Pancreas (tissue), 10 donors: ENCODE data around the gene PGAP3. TPM values are rescaled to one million over a fixed set of nuclear protein-coding genes. Genes with fewer than 3 reads are reported as not detected.

Source experiments
- ATAC-seq, 4 donors: fragments of 200-7000 bp; cut with Tn5 transposase; one replicate each; pipeline versions ENCODE4 v1.8.0 to v1.9.1; 2020; ENCODE audit warnings: mild to moderate bottlenecking in 4 of 4, moderate library complexity in 4 of 4
- DNase-seq, 6 donors: peaks; one replicate each; pipeline ENCODE4 v3.0.0-alpha.2; 2020
- FAIRE-seq: peaks from 2 replicates; lab custom pipeline; 2012; peaks lifted over from hg19 to GRCh38; lab: Jason Lieb, UNC
- H3K27ac ChIP-seq, 4 donors: fragments of 200-600 bp; sonication (generic); 1 replicate in 3 of 4; 2 replicates in 1 of 4; pipeline versions ENCODE4 v1.5.0 to v1.8.0; 2020
- H3K27me3 ChIP-seq, 4 donors: fragments of 200-600 bp; one replicate each; pipeline ENCODE4 v1.8.0; 2021
- H3K36me3 ChIP-seq, 3 donors: fragments of 200-600 bp; sonication (generic) in 1 of 3; one replicate each; pipeline versions ENCODE4 v1.5.0 to v1.8.0; 2020 to 2021
- H3K4me1 ChIP-seq, 3 donors: fragments of 200-600 bp; one replicate each; pipeline ENCODE4 v1.8.0; 2021
- H3K4me3 ChIP-seq, 4 donors: fragments of 200-600 bp; sonication (generic) in 2 of 4; one replicate each; pipeline versions ENCODE4 v1.5.0 to v1.8.0; 2020 to 2021
- H3K9me3 ChIP-seq, 4 donors: fragments of 200-600 bp; one replicate each; pipeline ENCODE4 v1.8.0; 2021
- WGBS, 2 donors: extraction: QIAGEN DNeasy Blood & Tissue Kit; methylation state at CpG; one replicate each; pipeline ENCODE4 v1.1.7; 2013; 5-methylcytosine and 5-hydroxymethylcytosine counted together
- intact Hi-C, 3 donors: fragments of 100-400 bp; cut with DNase I; formaldehyde crosslinking; loops; one replicate each; pipeline versions ENCODE4 v1.11.1 to v1.14.2; 2022
- polyA plus RNA-seq, 2 donors: library from polyadenylated mRNA; stranded (reverse); fragments of 200-250 nt; gene quantifications; one replicate each; pipeline ENCODE4 v1.2.3, GENCODE V29; 2013
- total RNA-seq, 6 donors: library from RNA; stranded (reverse); fragmentation: NEBNext Ultra II Directional in 4 of 6; extraction: Animal tissue kit (Norgen Biotek cat#: 25700) in 4 of 6; gene quantifications; one replicate each; pipeline versions ENCODE4 v1.2.1 to v1.2.4, GENCODE V29; 2021 to 2023
- TF ChIP-seq, protein P1 (sequence below), 4 donors: fragments of 200-600 bp; sonication (generic) in 3 of 4; IDR thresholded peaks; one replicate each; pipeline versions ENCODE4 v1.5.0 to v1.8.0; 2021; ENCODE audit warnings: antibody characterized with exemption in 4 of 4
- donor health status: healthy with polysubstance abuse.
- donor health status: DM: no; HTN: no; CAD: no; lungs with moderate emphysema.
- donor health status: DM: no; HTN: no; CAD: no.
- donor health status: control.
- donor health status: control.
- donor health status: Bipolar disorder and iron deficiency.
- donor health status: DM: yes; HTN: yes; CAD: no.
- donor health status: DM: no; HTN: no; CAD: no.
- donor health status: DM: no; HTN: no; CAD: no.
- donor health status: DM: yes; HTN: yes; CAD: no.

Gene PGAP3
- total and polyA plus RNA-seq, 8 donors = 19.4 to 46.3 (median 26.9) TPM

DNA sequence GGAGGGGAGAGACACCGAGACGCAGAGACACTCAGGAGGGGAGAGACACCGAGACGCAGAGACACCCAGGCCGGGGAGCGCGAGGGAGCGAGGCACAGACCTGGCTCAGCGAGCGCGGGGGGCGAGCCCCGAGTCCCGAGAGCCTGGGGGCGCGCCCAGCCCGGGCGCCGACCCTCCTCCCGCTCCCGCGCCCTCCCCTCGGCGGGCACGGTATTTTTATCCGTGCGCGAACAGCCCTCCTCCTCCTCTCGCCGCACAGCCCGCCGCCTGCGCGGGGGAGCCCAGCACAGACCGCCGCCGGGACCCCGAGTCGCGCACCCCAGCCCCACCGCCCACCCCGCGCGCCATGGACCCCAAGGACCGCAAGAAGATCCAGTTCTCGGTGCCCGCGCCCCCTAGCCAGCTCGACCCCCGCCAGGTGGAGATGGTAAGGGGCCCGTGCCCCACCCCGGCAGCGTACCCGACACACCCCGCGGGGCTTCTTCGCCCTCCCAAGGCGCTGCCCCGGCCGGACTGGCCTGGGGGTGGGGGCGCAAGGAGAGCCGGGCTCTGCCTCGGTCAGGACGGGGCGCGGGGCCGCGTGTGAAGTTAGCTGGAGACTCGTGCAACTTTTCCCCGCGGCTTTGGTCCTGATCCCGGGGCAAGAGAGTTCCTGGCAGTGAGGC lies 60.7 kb downstream of the PGAP3 start:
- H3K4me3 ChIP-seq = peak overlapping the region in 3 of 4 donors; percentile 34 to 44 (median 42)
- WGBS, 2 donors = 5 to 6% methylated on average over 41 to 72 of the region's 72 CpGs
- no peaks in the 10 kb centered on the region for H3K27me3 ChIP-seq
- peaks cover 0 to 5% (median 4%) of the 10 kb centered on the region in 3 donors for H3K4me1 ChIP-seq
- DNase-seq (peak in 2 of 6 donors; percentile 14 to 60), ATAC-seq (no peak), FAIRE-seq (no peak)
- TF ChIP-seq, protein P1, sequence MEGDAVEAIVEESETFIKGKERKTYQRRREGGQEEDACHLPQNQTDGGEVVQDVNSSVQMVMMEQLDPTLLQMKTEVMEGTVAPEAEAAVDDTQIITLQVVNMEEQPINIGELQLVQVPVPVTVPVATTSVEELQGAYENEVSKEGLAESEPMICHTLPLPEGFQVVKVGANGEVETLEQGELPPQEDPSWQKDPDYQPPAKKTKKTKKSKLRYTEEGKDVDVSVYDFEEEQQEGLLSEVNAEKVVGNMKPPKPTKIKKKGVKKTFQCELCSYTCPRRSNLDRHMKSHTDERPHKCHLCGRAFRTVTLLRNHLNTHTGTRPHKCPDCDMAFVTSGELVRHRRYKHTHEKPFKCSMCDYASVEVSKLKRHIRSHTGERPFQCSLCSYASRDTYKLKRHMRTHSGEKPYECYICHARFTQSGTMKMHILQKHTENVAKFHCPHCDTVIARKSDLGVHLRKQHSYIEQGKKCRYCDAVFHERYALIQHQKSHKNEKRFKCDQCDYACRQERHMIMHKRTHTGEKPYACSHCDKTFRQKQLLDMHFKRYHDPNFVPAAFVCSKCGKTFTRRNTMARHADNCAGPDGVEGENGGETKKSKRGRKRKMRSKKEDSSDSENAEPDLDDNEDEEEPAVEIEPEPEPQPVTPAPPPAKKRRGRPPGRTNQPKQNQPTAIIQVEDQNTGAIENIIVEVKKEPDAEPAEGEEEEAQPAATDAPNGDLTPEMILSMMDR (IDR thresholded peaks at IDR 0.05) = no peak
- H3K9me3 ChIP-seq = no peaks in the 10 kb centered on the region
- intact Hi-C loops = loop anchor here in 1 of 3 donors (2.0 kb wide), 1 partner anchor 78 kb away; no protein-coding TSS in a partner anchor
- peak overlapping the region; percentile 59 to 84 (median 73) for H3K27ac ChIP-seq
- H3K36me3 ChIP-seq = no peaks in the 10 kb centered on the region

DNA sequence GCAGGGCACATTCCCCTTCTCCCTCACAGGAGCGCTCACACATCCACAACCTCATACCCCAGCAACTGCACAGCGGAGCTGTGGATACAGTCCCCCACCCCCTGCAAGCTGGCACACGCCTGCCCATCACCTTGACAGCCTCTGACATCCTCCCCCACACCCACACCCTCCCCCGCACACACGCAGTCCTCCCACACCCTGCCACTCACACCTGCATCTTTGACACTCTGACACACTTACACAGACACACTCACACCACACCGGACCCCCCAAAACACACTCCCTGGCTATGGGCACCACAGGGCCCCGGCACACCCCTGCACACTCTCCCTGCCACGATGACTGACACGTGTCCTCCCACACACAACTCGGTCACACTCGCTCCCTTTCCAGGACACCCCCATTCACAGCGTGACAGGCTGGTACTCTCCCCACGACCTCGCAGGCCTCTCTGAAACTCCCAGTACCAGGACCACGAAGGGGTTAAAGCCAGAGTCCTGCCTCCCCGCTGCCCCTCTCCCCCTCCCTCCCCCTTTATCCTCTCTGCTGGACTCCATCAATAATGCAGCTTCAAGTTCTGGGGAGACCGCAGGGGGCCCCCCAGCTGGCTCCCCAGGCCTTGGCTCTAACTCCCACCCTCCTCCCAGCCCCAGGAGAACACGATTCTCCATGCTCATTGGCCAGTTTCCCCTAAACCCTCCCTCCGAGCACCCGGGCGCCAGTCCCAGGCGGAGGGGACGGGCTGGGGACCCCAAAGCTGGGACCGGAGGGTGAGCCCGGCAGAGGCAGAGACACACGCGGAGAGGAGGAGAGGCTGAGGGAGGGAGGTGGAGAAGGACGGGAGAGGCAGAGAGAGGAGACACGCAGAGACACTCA lies 61.4 kb downstream of the PGAP3 start, which contains the start of gene PPP1R1B:
Gene PPP1R1B, plus strand, starts transcription at position 782 of the 876 bp plus-strand sequence. CDS start 441 bp downstream, outside the sequence.
- WGBS, 2 donors = 11 to 14% methylated on average over 28 to 29 of the region's 29 CpGs
- Histone ChIP-seq H3K9me3 (no peaks in the 10 kb centered on the region), H3K27ac (peak within 1 kb of the TSS; percentile 59 to 84 (median 73)), H3K27me3 (no peaks in the 10 kb centered on the region), H3K4me1 (peaks cover 0 to 4% (median 3%) of the 10 kb centered on the region in 3 donors), H3K36me3 (no peaks in the 10 kb centered on the region), H3K4me3 (peak within 1 kb of the TSS in 3 of 4 donors; percentile 34 to 44 (median 42))
- DNase-seq (peak in 3 of 6 donors; percentile 36 to 54 (median 40)), ATAC-seq (peak in 1 of 4 donors; percentile 21), FAIRE-seq (no peak)
- intact Hi-C loops = loop anchor here in 1 of 3 donors (2.0 kb wide), 1 partner anchor 78 kb away; no protein-coding TSS in a partner anchor
- TF ChIP-seq, protein P1 (IDR thresholded peaks at IDR 0.05) = no peak

DNA sequence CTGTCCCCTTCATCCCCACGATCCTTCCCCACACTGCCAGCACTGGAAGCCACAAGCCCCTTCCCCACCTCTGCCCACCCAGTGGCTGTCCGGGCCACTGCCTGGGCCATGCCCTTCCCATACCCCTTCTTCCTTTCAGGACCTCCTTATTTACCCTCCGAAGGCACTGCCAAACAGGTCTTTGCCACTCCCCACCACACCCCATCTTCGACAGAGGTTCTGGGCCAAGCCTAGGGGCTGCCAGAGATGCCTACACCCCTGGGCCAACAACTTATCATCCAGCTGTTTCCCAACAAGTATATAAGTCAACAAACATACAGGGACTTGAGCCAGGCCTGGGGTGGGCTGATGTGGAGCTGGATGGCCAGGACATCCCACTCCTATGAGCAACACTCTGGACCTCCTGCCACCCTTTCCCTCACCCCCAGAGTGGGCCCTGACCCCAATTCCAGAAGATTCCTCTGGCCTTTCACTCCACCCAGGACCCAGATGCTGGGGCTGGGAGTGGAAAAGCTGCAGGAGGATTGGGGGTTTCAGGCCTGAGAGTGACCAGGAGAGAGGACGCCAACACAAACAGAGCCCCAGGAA lies 62.6 kb downstream of the PGAP3 start:
- Histone ChIP-seq H3K36me3 (no peaks in the 10 kb centered on the region), H3K4me3 (no peak overlapping the region), H3K27me3 (no peaks in the 10 kb centered on the region), H3K4me1 (peaks cover 0 to 4% (median 3%) of the 10 kb centered on the region in 3 donors), H3K27ac (no peak overlapping the region), H3K9me3 (no peaks in the 10 kb centered on the region)
- 36 to 57% methylated on average over 4 to 5 of the region's 5 CpGs for WGBS, 2 donors
- no peak for ATAC-seq
- no peak for FAIRE-seq
- intact Hi-C loops = no loop called here
- TF ChIP-seq, protein P1 (IDR thresholded peaks at IDR 0.05) = no peak
- DNase-seq = peak in 1 of 6 donors; percentile 8

DNA sequence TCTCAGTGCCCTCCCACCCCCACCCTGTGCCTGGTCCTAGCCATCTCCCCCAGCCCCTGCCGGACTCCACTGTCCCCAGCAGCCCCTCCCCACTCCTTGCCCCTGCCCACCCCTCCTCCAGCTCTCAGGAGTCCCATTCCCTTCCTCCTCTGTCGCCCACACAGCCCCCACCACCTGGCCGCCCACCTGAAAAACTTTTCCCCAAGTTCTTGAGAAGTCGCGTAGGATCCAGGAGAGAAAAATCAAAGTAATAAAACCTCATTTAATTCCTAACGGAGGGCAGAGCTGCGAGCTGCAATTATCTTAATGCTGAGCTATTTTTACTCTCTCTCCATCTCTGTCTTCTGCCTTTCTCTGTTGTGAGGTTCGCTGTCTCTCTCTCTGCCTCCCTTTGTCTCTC lies 63.5 kb downstream of the PGAP3 start:
- intact Hi-C loops = loop anchor here in 2 of 3 donors (5.0 kb wide), 3 partner anchors 72 to 133 kb away; no protein-coding TSS in a partner anchor
- no peak for ATAC-seq
- FAIRE-seq = no peak
- Histone ChIP-seq H3K4me3 (no peak overlapping the region), H3K36me3 (no peaks in the 10 kb centered on the region), H3K9me3 (no peaks in the 10 kb centered on the region), H3K27ac (no peak overlapping the region), H3K4me1 (peaks cover 0 to 4% (median 3%) of the 10 kb centered on the region in 3 donors), H3K27me3 (no peaks in the 10 kb centered on the region)
- TF ChIP-seq, protein P1 (IDR thresholded peaks at IDR 0.05) = no peak
- 65 to 75% methylated on average over 8 of the region's 8 CpGs for WGBS, 2 donors
- peak in 2 of 6 donors; percentile 10 to 24 for DNase-seq
